Measurements from ENCODE around the gene SNRNP48.
A peak's percentile ranks its signal among the peaks of the same experiment; 100 is the strongest.

The SNRNP48 gene

DNA sequence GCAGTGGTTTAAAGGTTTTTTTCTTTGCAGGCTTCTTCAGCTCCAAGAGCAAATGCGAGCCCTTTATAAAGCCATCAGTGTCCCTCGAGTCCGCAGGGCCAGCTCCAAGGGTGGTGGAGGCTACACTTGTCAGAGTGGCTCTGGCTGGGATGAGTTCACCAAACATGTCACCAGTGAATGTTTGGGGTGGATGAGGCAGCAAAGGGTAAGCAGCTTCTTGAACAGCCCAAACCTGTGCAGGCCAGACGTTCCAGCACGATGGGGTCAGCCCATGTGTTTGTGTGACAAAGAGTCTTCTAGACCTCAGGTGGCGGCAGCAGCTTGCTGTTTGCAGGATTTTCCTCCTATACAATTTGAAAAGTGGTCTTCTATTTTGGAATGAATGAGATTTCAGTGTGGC lies 30.8 kb upstream of the SNRNP48 start:
- no peak for DNase-seq

DNA sequence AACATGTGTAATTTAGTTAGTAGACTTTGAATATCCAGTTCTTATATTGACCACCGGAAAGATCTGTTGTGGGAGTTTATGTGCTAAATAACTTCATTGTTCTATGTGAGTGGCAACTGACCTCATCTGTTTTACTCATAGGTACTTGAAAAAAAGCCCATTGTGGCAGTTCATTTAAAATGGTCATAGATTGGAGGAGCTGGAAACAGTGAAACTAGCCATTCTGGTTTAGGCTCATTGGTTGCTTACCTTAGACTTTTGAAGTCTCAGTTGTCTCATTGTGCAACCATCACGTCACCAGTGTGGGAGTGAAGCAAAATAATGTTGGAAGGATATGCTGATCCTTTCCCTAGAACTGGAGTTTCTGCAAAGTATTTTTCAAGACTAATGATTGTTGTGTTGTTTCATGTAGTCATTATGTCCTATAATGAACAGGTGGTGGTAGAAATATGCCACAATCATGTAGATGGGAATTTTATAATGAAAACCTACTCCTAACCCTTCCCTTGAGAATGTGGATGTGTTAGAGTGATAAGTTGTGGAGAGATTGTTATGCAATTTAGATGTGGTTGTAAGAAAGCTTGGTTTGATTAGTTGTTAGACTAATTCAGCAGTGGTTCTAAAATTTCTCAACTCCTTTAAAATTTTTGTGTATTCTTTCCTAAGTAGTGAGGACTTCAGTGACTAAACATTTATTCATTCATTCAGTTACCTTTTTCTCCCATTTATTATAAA lies 30.2 kb upstream of the SNRNP48 start:
- DNase-seq: no peak

DNA sequence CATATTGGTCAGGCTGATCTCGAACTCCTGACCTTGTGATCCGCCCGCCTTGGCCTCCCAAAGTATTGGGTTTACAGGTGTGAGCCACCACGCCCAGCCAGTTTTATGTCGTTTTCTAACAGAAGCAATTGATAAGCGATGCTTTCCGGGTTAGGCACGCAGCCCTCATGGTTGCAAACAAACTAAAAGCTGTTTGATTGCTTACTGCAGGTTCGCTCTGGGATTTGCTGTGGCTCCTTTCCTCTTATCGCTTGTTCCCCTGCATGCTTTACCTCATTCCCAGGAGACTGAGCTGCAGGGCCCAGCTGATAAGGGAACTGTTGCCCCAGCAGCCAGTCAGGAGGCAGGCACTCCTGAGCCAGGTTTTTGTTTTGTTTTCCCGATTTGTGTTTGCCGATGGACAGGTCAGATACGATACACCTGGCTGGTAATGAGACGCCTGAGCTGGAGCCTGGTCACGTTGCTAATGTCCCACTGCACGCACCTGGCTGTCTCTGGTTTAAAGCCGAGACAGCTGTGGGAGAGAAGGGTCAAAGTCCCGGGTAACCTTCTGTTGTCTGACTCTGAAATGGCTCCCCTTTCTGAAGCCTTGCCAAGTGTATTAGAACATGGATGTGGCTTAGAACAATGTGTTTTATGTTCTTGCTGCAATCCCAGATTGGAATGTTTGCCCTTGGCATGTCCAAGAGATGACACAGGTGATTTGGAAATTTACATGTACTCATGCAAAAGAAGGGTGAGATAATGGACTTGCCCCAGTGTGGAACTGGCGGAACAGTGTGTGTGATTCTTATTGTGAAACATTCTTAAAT lies 28.6 kb upstream of the SNRNP48 start:
- DNase-seq: no peak

DNA sequence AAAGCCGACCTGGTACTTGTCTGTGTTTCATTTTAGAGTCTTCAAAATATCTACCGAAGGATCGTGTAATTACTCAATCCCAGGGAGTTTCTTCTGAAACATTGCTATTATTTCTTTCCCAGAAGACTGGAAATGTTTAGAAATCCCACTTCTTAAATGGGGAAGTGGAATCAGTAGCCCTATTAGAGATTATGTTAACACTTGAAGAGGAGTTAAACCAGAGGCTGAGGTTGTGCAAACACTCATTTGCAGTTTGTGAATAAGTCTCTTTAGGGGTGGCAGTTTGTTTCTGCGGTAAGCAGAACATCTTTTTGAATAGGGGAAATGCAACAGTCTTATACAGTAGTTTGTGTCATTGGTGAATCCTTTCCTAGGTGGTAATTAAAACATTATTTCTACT lies 27.2 kb upstream of the SNRNP48 start:
- no peak for DNase-seq

DNA sequence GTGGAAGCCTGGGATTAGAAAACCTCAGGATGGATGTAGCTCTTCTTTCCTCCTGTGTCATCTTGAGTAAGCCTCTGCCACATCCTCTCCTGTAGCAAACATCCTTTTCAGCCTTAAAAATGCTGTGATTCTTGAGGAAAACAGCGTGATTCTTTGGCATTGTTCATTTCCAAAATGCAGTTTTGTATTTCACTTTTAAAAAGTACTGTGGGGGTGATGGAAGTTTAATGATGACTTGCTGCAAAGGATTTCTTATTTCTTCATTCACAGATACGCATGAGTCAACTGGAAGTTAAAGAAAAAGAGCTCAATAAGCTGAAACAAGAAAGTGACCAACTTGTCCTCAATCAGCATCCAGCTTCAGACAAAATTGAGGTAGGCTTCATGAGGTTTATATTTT lies 23.9 kb upstream of the SNRNP48 start:
- DNase-seq: peak; percentile 52

DNA sequence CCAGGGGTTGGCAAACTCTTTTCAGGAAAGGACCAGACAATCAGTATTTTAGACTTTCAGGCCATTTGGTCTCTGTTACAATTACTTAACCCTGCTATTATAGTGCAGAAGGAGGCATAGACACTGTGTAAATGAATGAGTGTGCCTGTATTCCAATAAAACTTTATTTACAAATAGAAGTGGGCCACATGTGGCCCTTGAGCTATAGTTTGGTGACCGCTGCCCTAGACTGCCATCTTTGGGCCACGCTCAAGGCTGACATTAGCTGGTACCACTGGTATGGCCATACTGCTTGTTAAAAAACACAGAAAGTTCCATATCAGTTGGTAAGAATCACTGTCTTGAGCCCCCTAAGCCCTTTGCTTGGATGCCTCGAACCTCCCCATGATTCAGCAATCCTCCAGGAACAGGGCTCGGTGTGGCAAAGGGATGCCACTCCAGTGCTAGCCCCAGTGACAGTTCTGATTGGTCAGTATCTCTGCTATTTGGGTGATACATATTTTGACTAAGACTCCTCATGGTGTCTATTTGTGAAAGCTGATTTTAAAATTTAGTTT lies 23.3 kb upstream of the SNRNP48 start:
- DNase-seq: peak; percentile 5

DNA sequence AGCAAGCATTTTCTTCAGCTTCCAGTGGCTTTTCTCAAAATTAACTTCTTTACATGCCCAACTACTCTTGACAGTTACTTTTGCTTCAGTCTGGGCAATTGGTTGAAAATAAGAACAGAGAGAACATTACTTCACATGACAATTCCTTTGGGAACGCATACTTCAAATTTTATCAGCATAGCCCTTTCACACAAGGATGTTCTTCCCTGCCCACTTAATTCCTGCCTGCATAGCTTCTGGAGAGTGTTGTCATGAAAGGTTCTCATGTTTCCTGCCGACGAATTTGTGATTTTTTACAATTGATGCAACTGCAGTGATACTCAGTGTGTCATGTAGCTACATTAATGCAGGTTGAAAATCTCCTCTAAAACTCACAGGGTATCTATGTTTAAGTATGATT lies 22.0 kb upstream of the SNRNP48 start:
- DNase-seq: peak; percentile 97

DNA sequence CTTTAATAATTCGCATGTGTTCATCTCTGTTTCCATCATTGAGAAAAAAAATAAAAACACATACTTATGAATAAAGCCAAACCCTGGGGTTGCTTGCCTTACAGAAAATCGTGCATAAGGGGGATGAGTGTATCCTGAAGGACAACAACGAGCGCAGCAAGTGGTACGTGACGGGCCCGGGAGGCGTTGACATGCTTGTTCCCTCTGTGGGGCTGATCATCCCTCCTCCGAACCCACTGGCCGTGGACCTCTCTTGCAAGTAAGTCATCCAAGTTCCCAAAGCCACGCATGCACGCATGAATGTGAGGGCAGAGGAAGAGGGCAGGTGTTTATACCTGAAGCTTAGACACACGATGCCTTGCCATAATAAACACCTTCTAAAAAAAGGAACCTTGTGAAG lies 20.9 kb upstream of the SNRNP48 start:
- no peak for DNase-seq

DNA sequence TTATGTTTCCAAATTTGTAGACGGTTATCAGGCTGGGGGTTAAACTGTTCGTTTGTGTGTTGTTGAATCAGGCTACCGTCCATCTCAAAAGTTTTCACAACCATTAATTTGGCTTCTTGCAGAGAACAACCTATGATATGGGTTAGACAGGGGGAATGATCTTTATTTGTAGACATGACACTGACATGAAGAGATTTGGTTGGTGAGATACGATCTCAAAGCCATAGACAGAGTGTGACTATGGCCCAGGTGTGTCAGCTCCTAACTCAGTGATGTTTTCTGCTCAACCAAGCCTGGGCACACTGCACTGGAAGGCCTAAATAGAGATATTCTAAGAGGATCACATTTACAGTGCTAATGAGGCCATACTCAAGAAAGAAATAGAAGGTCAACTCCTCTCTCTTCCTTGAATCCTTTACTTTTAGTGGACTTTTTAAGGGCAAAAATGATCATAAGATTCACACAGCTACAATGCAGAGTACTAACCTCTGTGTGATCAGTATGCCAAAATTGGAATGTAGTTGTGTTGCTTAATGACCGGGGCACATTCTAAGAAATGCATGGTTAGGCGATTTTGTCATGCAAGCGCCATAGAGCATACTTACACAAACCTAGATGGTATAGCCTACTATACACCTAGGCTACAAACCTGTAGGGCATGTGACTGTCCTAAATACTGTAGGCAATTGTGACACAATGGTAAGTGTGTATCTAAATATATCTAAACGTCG lies 17.6 kb upstream of the SNRNP48 start:
- DNase-seq: no peak

DNA sequence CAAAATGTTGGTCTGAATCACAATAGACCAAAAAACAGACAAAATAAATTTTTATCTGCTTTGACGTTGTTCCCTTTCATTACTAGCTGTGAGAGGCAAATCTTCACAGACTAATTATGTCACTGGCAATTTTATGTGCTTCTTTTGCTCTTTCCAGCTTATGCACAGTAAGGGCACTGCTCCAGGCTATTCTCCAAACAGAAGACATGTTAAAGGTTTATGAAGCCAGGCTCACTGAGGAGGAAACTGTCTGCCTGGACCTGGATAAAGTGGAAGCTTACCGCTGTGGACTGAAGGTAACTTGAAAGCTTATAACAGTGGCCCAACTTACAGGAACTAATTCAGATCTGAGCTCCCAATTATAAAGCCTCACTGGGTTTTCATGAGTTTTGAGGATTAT lies 15.5 kb upstream of the SNRNP48 start:
- DNase-seq: no peak

DNA sequence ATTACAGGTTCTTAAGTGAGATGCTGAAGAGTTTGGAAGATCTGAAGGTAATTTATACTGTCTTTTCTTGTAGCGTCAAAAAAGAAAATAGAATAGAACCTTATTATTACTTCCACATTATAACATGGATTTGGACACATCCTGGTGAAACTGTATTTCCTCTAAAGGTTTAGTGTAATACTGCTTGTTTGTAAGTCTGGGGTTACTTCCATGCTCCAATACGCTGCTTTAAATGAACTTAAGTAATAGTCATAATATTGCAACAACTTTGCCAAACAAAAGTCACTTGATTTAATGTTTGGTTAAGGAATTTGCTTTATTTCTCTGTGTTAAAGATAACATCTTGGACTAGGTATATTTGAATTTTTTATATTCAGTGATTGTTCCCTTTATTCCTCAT lies 11.5 kb upstream of the SNRNP48 start:
- no peak for DNase-seq

DNA sequence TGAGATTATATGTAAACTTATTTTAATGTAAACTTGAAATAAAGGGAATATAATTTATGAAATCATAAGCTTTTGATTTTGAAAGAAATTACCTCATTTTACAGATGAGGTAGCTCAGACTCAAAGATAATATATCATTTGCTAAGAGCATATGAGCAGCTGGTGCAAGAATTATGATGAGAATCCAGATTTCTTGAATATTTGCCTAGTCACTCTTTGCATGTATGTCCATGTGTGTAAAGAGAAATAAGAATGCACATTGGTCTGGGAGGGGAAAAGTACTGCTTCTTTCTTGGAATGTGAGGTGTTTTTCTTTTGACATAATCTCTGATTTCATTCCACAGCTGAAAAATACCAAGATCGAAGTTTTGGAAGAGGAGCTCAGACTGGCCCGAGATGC lies 11.1 kb upstream of the SNRNP48 start:
- no peak for DNase-seq

DNA sequence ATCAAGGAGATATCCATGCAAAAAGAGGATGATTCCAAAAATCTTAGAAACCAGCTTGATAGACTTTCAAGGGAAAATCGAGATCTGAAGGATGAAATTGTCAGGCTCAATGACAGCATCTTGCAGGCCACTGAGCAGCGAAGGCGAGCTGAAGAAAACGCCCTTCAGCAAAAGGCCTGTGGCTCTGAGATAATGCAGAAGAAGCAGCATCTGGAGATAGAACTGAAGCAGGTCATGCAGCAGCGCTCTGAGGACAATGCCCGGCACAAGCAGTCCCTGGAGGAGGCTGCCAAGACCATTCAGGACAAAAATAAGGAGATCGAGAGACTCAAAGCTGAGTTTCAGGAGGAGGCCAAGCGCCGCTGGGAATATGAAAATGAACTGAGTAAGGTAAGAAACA lies 10.1 kb upstream of the SNRNP48 start:
- DNase-seq: no peak

DNA sequence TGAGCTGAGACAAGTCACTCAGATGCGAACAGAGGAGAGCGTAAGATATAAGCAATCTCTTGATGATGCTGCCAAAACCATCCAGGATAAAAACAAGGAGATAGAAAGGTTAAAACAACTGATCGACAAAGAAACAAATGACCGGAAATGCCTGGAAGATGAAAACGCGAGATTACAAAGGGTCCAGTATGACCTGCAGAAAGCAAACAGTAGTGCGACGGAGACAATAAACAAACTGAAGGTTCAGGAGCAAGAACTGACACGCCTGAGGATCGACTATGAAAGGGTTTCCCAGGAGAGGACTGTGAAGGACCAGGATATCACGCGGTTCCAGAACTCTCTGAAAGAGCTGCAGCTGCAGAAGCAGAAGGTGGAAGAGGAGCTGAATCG lies 9.5 kb upstream of the SNRNP48 start:
- no peak for DNase-seq

DNA sequence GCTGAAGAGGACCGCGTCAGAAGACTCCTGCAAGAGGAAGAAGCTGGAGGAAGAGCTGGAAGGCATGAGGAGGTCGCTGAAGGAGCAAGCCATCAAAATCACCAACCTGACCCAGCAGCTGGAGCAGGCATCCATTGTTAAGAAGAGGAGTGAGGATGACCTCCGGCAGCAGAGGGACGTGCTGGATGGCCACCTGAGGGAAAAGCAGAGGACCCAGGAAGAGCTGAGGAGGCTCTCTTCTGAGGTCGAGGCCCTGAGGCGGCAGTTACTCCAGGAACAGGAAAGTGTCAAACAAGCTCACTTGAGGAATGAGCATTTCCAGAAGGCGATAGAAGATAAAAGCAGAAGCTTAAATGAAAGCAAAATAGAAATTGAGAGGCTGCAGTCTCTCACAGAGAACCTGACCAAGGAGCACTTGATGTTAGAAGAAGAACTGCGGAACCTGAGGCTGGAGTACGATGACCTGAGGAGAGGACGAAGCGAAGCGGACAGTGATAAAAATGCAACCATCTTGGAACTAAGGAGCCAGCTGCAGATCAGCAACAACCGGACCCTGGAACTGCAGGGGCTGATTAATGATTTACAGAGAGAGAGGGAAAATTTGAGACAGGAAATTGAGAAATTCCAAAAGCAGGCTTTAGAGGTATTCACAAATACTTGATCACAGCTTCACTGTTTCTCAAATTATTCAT lies 8.9 kb upstream of the SNRNP48 start:
- DNase-seq: no peak

DNA sequence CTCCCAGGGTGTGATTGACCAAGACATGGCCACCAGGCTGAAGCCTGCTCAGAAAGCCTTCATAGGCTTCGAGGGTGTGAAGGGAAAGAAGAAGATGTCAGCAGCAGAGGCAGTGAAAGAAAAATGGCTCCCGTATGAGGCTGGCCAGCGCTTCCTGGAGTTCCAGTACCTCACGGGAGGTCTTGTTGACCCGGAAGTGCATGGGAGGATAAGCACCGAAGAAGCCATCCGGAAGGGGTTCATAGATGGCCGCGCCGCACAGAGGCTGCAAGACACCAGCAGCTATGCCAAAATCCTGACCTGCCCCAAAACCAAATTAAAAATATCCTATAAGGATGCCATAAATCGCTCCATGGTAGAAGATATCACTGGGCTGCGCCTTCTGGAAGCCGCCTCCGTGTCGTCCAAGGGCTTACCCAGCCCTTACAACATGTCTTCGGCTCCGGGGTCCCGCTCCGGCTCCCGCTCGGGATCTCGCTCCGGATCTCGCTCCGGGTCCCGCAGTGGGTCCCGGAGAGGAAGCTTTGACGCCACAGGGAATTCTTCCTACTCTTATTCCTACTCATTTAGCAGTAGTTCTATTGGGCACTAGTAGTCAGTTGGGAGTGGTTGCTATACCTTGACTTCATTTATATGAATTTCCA lies 4.6 kb upstream of the SNRNP48 start:
- no peak for DNase-seq

DNA sequence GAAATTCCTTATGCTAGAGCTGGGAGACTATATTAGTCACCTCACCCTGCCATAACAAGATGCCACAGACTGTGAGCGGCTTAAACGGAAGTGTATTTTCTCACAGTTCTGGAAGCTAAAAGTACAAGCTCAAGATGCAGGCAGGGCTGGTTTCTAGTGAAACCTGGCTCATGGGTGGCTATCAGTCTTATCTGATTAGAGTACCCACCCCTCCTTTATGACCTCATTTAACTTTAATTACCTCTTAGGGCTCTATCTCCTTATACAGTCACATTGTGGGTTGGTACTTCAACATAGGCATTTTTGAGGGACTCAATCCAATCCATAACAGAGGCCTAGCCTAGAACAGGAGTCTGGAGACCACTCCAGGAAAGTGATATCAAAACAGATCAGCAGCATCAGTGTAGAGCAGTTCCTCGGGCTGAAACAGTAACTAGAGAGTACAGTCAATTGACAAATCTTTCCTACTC lies 2.3 kb upstream of the SNRNP48 start:
- DNase-seq: peak; percentile 77

DNA sequence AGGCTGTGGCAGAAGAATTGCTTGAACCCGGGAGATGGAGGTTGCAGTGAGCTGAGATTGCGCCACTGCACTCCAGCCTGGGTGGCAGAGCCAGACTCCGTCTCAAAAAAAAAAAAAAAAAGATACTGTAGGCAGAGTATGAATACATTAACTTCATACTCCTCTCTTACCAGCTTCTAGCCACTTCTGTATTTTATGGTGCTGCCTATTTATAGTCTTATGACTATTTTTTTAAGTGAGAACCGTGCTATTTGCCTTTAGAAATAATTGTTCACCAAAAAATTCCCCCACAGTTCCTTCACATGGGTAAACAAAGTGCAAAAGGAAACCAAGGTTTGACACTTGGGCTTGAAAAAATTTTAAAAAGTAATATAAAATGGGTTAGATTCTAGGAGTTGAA lies 1.5 kb upstream of the SNRNP48 start:
- DNase-seq: no peak

DNA sequence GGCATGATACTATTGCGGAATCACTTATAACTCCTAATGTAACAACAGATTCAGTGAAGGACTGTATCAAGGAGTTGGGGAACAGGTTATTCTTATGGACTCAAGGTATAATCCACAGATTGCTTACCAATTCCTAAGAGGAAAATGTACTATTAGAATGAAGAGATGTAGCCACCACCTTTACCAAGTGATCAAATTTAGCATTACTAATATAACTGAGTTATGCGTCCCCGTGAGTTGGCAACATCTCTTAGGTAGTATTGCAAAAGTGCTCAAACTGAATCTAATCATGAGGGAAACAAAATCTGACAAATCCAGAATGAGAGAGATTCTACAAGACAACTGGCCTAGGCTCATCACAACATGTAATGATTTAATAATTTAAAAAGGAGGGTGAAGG lies 777 bp upstream of the SNRNP48 start:
- no peak for DNase-seq

DNA sequence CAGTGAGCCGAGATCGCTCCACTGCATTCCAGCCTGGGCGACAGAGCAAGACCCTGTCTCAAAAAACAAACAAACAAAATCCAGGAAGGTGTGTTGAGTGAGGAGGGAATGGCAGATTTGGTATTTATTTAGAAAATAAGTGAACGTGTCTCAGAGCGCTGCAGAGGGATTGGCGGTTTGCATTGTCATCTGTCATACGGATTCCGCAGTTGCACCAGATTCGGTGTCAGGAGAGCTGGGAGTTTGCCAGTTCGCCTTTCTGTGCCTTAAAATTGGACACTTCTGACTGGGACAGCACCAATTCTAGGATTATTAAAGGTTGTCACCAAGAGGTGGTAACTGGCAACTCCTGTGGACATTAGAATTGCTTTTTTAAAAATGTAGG lies 912 bp downstream of the SNRNP48 start:
- DNase-seq: peak; percentile 25

DNA sequence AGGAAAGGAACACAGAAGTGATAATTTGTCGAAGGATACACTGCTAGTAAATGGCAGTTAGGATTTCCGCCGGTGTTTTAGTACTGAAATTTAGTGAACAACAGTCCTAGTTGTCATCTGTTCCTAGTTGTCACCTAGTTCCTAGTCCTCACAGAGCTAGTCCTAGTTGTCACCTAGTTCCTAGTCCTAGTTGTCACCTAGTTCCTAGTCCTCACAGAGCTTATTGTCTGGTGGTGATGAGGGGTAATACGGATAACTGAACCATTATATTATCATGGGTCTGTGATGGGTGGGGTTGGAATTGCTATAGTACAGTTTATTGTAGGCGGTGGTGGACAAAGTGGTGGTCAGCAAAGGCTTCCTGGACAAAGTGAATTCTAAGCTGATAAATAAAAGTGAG lies 1.8 kb downstream of the SNRNP48 start:
- DNase-seq: no peak

DNA sequence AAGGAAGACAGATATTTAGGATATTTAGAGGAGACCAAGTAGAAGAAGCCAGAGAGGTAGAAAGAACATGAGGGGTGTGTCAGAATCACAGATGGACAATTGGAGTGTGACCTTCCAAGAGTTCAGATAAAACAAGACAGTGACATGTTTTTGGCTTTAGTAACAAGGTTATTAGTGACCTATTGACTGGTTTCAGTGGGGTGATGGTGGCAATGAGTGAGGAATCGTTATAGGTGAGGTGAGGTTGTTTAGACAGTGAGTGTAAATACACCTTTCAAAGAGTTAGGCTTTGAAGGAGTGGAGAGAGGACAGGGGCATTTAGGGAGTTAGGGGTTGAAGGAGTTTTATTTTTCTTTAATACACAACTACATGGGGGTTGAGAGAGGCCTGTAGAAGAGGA lies 3.2 kb downstream of the SNRNP48 start:
- DNase-seq: no peak
